RWPE1 (cell line): ENCODE measurements around the gene CRYBG3.

Experiments
- CTCF ChIA-PET: fragments of 350-600 bp; sonication (Branson Sonifier 250); formaldehyde crosslinking; extraction: SDS; loops from one replicate; lab custom pipeline; 2021; lab: Yijun Ruan, JAX
- POLR2A ChIA-PET: fragments of 400-600 bp; formaldehyde crosslinking; extraction: SDS; loops from one replicate; lab custom pipeline; 2020; ENCODE audit warnings: antibody characterized with exemption; ENCODE audit not compliant: low non-redundant PET; lab: Yijun Ruan, JAX
- DNase-seq: peaks from one replicate; pipeline ENCODE4 v3.0.0; 2012; ENCODE audit warnings: low spot score
- H3K27ac ChIP-seq: fragments of 450-650 bp; 2 replicates; pipeline ENCODE4 v1.5.1; 2017
- TF ChIP-seq, protein P1 (sequence below): fragments of 450-650 bp; conservative IDR thresholded peaks from 2 replicates; pipeline ENCODE4 v1.5.1; 2017; ENCODE audit warnings: low read depth, mild to moderate bottlenecking

The CRYBG3 gene

GRCh38 chr3:97988784-97989568 is 167.2 kb downstream of the CRYBG3 start:
- POLR2A ChIA-PET, result no interaction called here
- DNase-seq, result no peak
- CTCF ChIA-PET, result no interaction called here
- TF ChIP-seq, protein P1, sequence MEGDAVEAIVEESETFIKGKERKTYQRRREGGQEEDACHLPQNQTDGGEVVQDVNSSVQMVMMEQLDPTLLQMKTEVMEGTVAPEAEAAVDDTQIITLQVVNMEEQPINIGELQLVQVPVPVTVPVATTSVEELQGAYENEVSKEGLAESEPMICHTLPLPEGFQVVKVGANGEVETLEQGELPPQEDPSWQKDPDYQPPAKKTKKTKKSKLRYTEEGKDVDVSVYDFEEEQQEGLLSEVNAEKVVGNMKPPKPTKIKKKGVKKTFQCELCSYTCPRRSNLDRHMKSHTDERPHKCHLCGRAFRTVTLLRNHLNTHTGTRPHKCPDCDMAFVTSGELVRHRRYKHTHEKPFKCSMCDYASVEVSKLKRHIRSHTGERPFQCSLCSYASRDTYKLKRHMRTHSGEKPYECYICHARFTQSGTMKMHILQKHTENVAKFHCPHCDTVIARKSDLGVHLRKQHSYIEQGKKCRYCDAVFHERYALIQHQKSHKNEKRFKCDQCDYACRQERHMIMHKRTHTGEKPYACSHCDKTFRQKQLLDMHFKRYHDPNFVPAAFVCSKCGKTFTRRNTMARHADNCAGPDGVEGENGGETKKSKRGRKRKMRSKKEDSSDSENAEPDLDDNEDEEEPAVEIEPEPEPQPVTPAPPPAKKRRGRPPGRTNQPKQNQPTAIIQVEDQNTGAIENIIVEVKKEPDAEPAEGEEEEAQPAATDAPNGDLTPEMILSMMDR, result no peak
- no peak overlapping the region for H3K27ac ChIP-seq

DNA sequence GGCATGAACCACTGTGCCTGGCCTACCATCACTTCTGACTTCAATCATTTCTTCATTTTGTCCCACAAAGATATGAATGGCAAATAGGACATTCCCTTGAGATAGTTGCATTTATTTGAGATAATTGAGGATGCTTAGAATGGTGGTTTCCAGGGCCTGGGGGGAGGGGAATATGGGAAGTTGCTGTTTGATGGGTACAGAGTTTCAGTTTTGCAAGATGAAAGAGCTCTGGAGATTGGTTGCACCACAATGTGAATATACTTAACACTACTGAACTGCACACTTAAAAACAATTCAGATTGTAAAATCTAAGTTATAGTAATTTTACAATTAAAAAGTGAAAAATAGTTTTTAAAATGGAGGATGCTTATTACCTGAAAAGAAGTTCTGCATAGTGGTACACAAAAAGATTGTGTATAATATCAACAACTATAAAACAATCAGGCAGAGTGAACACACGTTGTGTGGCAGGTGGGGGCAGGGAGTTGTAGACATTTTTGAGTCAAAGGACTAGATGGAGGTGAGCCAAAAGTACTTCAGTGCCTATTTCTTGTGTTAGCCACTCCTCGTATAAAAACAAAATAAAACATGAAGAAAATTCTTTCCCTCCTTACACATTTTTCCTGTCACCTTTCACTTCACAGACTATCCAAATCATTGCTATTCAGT is 168.9 kb downstream of the CRYBG3 start:
- H3K27ac ChIP-seq, result no peak overlapping the region
- POLR2A ChIA-PET, result no interaction called here
- CTCF ChIA-PET, result no interaction called here
- DNase-seq, result no peak
- TF ChIP-seq, protein P1, result no peak

GRCh38 chr3:97991293-97991682 is 169.5 kb downstream of the CRYBG3 start:
- POLR2A ChIA-PET, result no interaction called here
- TF ChIP-seq, protein P1, result no peak
- CTCF ChIA-PET, result no interaction called here
- no peak for DNase-seq
- H3K27ac ChIP-seq, result no peak overlapping the region

DNA sequence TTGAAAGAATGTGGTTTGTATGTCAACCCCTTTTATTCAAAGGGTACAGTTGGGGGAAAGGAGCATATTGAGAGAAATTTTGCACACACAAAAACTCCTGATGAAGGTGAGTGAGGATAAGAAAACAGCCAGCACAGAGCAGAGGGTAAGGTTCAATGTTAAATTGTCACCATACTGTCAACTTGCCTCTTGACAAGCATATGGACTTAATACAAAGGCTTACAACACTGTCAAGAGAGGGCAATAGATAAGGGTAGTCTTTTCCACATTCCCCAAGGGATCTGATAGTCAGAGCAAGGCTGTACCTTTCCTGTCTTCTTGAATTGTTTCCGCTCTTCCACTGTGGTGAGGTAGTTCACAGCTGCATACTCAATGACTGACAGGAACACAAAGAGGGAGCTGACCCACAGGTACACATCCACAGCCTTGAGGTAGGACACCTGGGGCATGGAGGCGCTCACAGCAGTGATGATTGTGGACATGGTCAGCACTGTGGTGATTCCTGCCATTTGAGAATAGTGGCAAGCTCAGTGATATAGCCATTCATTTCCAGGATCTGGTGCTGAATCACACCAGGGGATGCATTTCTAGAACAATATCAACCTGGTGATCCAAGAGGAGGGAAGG is 170.8 kb downstream of the CRYBG3 start:
- H3K27ac ChIP-seq, result no peak overlapping the region
- TF ChIP-seq, protein P1, result no peak
- ChIA-PET POLR2A (no interaction called here), CTCF (interaction anchor here (0.6 kb wide), 1 partner anchor 52 kb away, joined by 4 read pairs; no protein-coding TSS in a partner anchor)
- no peak for DNase-seq

DNA sequence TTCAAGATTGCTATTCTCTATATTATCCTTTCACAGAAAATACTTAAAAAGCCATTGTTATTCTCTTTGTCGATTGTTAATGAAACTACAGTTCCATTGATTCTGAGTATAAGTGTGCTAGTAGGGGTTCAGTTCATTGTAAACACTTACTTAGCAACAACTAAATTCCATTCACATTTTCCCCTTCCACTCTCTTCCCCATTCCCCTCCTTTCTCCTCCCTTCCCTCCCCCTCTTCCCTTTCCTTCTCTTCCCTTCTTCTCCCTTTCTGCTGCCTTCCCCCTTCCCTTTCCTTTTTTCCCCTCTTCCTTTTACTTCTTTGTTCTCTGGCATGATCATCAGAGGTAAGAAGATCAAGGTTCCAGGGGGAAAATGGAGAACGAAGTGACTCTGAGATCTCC is 171.7 kb downstream of the CRYBG3 start:
- DNase-seq, result no peak
- TF ChIP-seq, protein P1, result no peak
- ChIA-PET POLR2A (no interaction called here), CTCF (interaction anchor here (0.6 kb wide), 1 partner anchor 52 kb away, joined by 4 read pairs; no protein-coding TSS in a partner anchor)
- no peak overlapping the region for H3K27ac ChIP-seq

DNA sequence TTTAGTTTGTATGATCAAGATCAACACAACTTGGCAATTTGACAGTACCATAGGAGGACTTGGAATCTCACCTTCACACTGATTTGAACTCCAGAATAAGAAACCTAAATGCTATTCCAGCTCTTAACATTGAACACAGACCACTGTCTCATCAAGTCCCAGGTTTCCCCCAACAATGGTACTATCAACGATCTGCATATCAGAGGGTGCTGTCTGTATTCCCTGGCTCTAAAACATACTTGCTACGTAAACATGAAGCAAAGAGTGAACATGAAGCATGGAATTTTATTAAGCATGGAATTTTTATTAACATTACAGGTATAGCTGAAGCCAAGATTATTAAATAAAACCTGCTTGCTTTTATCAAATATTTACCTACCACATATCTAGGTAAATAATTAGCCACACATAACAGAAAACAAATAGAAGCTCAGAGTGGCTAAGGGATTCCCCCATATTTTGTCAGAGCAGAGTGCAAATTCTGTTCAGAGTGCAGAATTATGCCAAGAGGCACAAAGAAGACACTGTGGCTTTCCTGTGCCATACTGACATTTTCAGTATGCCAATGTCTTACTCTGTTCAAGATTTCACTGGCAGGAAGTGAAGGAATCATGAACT is 172.6 kb downstream of the CRYBG3 start:
- no peak overlapping the region for H3K27ac ChIP-seq
- TF ChIP-seq, protein P1, result no peak
- POLR2A ChIA-PET, result no interaction called here
- CTCF ChIA-PET, result no interaction called here
- DNase-seq, result no peak
